Measurements from ENCODE around the gene CDH13. TPM values are rescaled to one million over a fixed set of nuclear protein-coding genes. Genes with fewer than 3 reads are reported as not detected.

Gene CDH13
- total and polyA plus RNA-seq, 9 of the 15 experiments (the other 6 are each of a cell fraction or from before 2014, with no cell fraction given) = 0.03 TPM; not detected in 8

DNA sequence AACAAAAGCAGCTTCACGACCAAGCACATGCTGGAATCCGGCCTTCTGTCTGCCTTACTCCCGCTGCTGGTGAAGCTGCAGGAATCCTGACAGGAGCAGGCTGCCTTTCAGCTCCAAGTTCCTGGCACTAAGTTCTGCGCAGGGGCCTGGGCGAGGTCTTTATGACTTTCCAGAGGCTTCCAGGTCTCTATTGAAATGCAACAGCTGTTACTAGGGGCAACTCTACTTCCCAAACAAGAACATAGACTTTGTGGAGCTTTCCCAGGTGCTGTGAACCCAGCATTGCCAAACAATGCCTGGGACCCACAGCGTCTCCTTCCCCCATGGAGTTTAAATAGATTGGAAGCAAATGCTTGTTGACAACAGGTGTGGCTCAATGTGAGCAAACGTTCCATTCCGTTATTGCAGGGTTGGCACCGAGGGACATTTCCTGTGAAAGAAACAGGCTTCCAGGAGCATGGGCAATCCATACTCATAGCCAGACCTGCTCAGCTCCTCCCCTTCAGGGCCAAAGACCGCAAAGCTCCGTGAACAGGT, 156.0 kb downstream of the CDH13 start:
- in situ Hi-C loops (cut with MboI) = no loop called here
- TF ChIP-seq, protein P1, sequence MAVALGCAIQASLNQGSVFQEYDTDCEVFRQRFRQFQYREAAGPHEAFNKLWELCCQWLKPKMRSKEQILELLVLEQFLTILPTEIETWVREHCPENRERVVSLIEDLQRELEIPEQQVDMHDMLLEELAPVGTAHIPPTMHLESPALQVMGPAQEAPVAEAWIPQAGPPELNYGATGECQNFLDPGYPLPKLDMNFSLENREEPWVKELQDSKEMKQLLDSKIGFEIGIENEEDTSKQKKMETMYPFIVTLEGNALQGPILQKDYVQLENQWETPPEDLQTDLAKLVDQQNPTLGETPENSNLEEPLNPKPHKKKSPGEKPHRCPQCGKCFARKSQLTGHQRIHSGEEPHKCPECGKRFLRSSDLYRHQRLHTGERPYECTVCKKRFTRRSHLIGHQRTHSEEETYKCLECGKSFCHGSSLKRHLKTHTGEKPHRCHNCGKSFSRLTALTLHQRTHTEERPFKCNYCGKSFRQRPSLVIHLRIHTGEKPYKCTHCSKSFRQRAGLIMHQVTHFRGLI (CRISPR knock-in tag; IDR thresholded peaks at IDR 0.05) = no peak
- TF ChIP-seq, protein P2, sequence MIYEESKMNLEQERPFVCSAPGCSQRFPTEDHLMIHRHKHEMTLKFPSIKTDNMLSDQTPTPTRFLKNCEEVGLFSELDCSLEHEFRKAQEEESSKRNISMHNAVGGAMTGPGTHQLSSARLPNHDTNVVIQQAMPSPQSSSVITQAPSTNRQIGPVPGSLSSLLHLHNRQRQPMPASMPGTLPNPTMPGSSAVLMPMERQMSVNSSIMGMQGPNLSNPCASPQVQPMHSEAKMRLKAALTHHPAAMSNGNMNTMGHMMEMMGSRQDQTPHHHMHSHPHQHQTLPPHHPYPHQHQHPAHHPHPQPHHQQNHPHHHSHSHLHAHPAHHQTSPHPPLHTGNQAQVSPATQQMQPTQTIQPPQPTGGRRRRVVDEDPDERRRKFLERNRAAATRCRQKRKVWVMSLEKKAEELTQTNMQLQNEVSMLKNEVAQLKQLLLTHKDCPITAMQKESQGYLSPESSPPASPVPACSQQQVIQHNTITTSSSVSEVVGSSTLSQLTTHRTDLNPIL (CRISPR knock-in tag; IDR thresholded peaks at IDR 0.05) = no peak
- no peak for TF ChIP-seq KLF6 (CRISPR knock-in tag; IDR thresholded peaks at IDR 0.05; ENCODE audit: borderline replicate concordance)
- TF ChIP-seq, protein P3, sequence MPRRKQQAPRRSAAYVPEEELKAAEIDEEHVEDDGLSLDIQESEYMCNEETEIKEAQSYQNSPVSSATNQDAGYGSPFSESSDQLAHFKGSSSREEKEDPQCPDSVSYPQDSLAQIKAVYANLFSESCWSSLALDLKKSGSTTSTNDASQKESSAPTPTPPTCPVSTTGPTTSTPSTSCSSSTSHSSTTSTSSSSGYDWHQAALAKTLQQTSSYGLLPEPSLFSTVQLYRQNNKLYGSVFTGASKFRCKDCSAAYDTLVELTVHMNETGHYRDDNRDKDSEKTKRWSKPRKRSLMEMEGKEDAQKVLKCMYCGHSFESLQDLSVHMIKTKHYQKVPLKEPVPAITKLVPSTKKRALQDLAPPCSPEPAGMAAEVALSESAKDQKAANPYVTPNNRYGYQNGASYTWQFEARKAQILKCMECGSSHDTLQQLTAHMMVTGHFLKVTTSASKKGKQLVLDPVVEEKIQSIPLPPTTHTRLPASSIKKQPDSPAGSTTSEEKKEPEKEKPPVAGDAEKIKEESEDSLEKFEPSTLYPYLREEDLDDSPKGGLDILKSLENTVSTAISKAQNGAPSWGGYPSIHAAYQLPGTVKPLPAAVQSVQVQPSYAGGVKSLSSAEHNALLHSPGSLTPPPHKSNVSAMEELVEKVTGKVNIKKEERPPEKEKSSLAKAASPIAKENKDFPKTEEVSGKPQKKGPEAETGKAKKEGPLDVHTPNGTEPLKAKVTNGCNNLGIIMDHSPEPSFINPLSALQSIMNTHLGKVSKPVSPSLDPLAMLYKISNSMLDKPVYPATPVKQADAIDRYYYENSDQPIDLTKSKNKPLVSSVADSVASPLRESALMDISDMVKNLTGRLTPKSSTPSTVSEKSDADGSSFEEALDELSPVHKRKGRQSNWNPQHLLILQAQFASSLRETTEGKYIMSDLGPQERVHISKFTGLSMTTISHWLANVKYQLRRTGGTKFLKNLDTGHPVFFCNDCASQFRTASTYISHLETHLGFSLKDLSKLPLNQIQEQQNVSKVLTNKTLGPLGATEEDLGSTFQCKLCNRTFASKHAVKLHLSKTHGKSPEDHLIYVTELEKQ (CRISPR knock-in tag; IDR thresholded peaks at IDR 0.05) = no peak
- TF ChIP-seq HDAC6 (IDR thresholded peaks at IDR 0.05; ENCODE audit: low read depth, low read length) = no peak
- TF ChIP-seq TBL1XR1 (IDR thresholded peaks at IDR 0.05; ENCODE audit: low read length in 2 of 2) = no peak
- no peak for TF ChIP-seq MCM2 (IDR thresholded peaks at IDR 0.05; ENCODE audit: low read depth)
- TF ChIP-seq JUNB (CRISPR knock-in tag; conservative IDR thresholded peaks at IDR 0.05) = no peak
- no peak for TF ChIP-seq STAG1 (CRISPR knock-in tag; IDR thresholded peaks at IDR 0.05; ENCODE audit: borderline replicate concordance)
- TF ChIP-seq SMARCA5 (IDR thresholded peaks at IDR 0.05) = no peak
- no peak for TF ChIP-seq MTA3 (IDR thresholded peaks at IDR 0.05; ENCODE audit: borderline replicate concordance)
- TF ChIP-seq ZNF224 (CRISPR knock-in tag; IDR thresholded peaks at IDR 0.05) = no peak
- TF ChIP-seq NCOA4 (IDR thresholded peaks at IDR 0.05; ENCODE audit: partially characterized antibody) = no peak
- TF ChIP-seq ELF4 (CRISPR knock-in tag; IDR thresholded peaks at IDR 0.05) = no peak
- TF ChIP-seq NR1H2 (CRISPR knock-in tag; IDR thresholded peaks at IDR 0.05) = no peak
- TF ChIP-seq, protein P4, sequence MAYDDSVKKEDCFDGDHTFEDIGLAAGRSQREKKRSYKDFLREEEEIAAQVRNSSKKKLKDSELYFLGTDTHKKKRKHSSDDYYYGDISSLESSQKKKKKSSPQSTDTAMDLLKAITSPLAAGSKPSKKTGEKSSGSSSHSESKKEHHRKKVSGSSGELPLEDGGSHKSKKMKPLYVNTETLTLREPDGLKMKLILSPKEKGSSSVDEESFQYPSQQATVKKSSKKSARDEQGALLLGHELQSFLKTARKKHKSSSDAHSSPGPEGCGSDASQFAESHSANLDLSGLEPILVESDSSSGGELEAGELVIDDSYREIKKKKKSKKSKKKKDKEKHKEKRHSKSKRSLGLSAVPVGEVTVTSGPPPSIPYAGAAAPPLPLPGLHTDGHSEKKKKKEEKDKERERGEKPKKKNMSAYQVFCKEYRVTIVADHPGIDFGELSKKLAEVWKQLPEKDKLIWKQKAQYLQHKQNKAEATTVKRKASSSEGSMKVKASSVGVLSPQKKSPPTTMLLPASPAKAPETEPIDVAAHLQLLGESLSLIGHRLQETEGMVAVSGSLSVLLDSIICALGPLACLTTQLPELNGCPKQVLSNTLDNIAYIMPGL (CRISPR knock-in tag; IDR thresholded peaks at IDR 0.05) = no peak

More for the DNA sequence above, 156.0 kb downstream of the CDH13 start:
- Histone ChIP-seq H3K4me2 (ENCODE audit: insufficient read depth, low read length) (no peak overlapping the region), H3K36me3 (ENCODE audit: control insufficient read depth, insufficient read depth, low read length) (no peaks in the 10 kb centered on the region), H3K27me3 (ENCODE audit: control insufficient read depth in 2 of 2, insufficient read depth in 2 of 2, low read length in 2 of 2) (no peaks in the 10 kb centered on the region), H3K4me1 (replicated peaks in 1 of 2; ENCODE audit: control insufficient read depth in 2 of 2, insufficient read depth in 2 of 2, low read length in 2 of 2) (no peaks in the 10 kb centered on the region), H4K20me1 (replicated peaks; ENCODE audit: control insufficient read depth, insufficient read depth, low read length) (no peaks in the 10 kb centered on the region), H2AFZ (ENCODE audit: low read depth, low read length) (no peak overlapping the region), H3K27ac (ENCODE audit: extremely low read depth, low read depth, low read length) (no peak overlapping the region), H3K4me3 (no peak overlapping the region), H3K9ac (ENCODE audit: insufficient read depth in 1 of 2, low read depth in 2 of 2, low read length in 2 of 2) (no peak overlapping the region), H3K79me2 (ENCODE audit: control insufficient read depth, insufficient read depth, low read length) (no peaks in the 10 kb centered on the region), H3K9me1 (ENCODE audit: control insufficient read depth, insufficient read depth, low read length) (no peaks in the 10 kb centered on the region), H3K9me3 (replicated peaks; ENCODE audit: control insufficient read depth, insufficient read depth, low read depth, low read length) (no peaks in the 10 kb centered on the region)
- no TSS peak for BruUV-seq (replicated peaks)
- DNase-seq (ENCODE audit: extremely low read depth in 1 of 4, low spot score in 3 of 4) (no peak), ATAC-seq (no peak), FAIRE-seq (no peak)
- POLR2A ChIA-PET = interaction anchor here (0.5 kb wide), 1 partner anchor 1332 kb away, joined by 4 read pairs; no protein-coding TSS in a partner anchor
- WGBS (ENCODE audit: insufficient coverage, low coverage, missing lambda C conversion rate) = 1% methylated on average over 11 of the region's 11 CpGs
- intact Hi-C loops (cut with micrococcal nuclease) = no loop called here
- CTCF ChIA-PET (ENCODE audit: low intra/inter-chr PET ratio) = no interaction called here

All from K562 (cell line).